ACC112 (cell line): ENCODE data around the gene MRPL20.
"Not testable (repeated sequence)": the region's sequence is repeated elsewhere in the genome, so short reads cannot be mapped to it uniquely, and the experiment has no call there.

Source experiments
- H2AFZ ChIP-seq: fragments of 200-600 bp; sonication (generic); one replicate; pipeline ENCODE4 v1.6.0; 2017; ENCODE audit warnings: antibody characterized with exemption, low read length; ENCODE audit not compliant: unreplicated experiment
- H3K27ac ChIP-seq: fragments of 200-600 bp; sonication (generic); 2 replicates; pipeline ENCODE4 v1.5.1; 2014; ENCODE audit warnings: low read depth, mild to moderate bottlenecking, antibody characterized with exemption, low read length, moderate library complexity
- H3K27me3 ChIP-seq: fragments of 200-600 bp; sonication (generic); 2 replicates; pipeline ENCODE4 v1.6.1; 2014; ENCODE audit warnings: mild to moderate bottlenecking, antibody characterized with exemption, low read length, moderate library complexity, mixed read lengths; ENCODE audit not compliant: insufficient read depth
- H3K36me3 ChIP-seq: fragments of 200-600 bp; sonication (generic); 2 replicates; pipeline ENCODE4 v1.6.1; 2016; ENCODE audit warnings: mild to moderate bottlenecking, antibody characterized with exemption, low read length, moderate library complexity, mixed read lengths; ENCODE audit not compliant: insufficient read depth
- H3K4me1 ChIP-seq: fragments of 200-600 bp; sonication (generic); one replicate; pipeline ENCODE4 v1.6.1; 2016; ENCODE audit warnings: low read length, mixed read lengths; ENCODE audit not compliant: insufficient read depth, unreplicated experiment, control insufficient read depth
- H3K4me3 ChIP-seq: fragments of 200-600 bp; sonication (generic); 2 replicates; pipeline ENCODE4 v1.5.1; 2014; ENCODE audit warnings: mild to moderate bottlenecking, low read depth, low read length
- H3K79me2 ChIP-seq: fragments of 200-600 bp; sonication (generic); one replicate; pipeline ENCODE4 v1.6.0; 2016; ENCODE audit warnings: low read length; ENCODE audit not compliant: control insufficient read depth, unreplicated experiment, insufficient read depth

Gene MRPL20

DNA sequence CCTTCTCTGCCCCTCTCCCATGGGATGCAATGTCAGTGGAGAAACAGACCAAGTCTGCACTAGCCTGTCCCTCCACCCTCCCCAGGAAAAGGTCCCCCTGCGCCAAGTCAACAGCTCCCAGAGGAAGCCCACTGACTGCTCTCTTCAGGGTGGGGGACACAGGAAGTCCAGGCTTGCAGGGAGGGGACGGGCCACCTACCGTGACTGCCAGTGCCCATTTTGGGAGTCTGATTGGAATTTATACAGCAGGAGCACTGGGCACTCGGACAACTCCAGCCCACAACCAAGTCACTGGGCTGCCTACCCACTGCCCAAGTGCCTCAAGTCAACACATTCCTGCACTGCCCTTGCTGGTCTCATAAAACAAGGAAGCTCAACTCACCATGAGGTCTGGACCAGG is 14.1 kb downstream of the MRPL20 start:
- Histone ChIP-seq H3K27me3 (no peaks in the 10 kb centered on the region), H3K36me3 (peaks cover 52% of the 10 kb centered on the region), H2AFZ (no peak overlapping the region), H3K27ac (no peak overlapping the region), H3K79me2 (peaks cover 48% of the 10 kb centered on the region), H3K4me3 (no peak overlapping the region), H3K4me1 (peaks cover 8% of the 10 kb centered on the region)

GRCh38 chr1:1391225-1391624 is 15.9 kb downstream of the MRPL20 start:
- H3K27ac ChIP-seq, result no peak overlapping the region
- H2AFZ ChIP-seq, result no peak overlapping the region
- H3K4me3 ChIP-seq, result no peak overlapping the region
- no peaks in the 10 kb centered on the region for H3K27me3 ChIP-seq
- peaks cover 35% of the 10 kb centered on the region for H3K79me2 ChIP-seq
- H3K36me3 ChIP-seq, result peaks cover 58% of the 10 kb centered on the region
- no peaks in the 10 kb centered on the region for H3K4me1 ChIP-seq

- H3K36me3 ChIP-seq, result peaks cover 63% of the 10 kb centered on the region
- H3K27ac ChIP-seq, result no peak overlapping the region
- no peak overlapping the region for H3K4me3 ChIP-seq
- no peaks in the 10 kb centered on the region for H3K27me3 ChIP-seq
- H3K79me2 ChIP-seq, result peaks cover 34% of the 10 kb centered on the region
- no peak overlapping the region for H2AFZ ChIP-seq
- no peaks in the 10 kb centered on the region for H3K4me1 ChIP-seq
These were observed 16.4 kb downstream of the MRPL20 start for GRCh38 chr1:1390675-1391074.

DNA sequence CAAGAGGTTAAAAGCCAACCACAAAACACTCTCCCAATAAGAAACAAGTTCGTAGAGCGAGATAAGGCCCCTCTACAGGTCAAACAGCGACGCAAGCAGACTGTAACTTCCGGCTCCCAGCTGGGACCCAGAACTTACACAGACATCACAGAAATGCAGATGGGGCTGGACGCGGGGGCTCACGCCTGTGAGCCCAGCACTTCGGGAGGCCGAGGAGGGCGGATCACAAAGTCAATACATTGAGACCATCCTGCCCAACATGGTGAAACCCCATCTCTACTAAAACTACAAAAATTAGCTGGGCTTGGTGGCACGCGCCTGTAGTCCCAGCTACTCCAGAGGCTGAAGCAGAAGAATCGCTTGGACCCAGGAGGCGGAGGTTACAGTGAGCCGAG is 19.0 kb downstream of the MRPL20 start:
- no peaks in the 10 kb centered on the region for H3K27me3 ChIP-seq
- peaks cover 52% of the 10 kb centered on the region for H3K36me3 ChIP-seq
- no peak overlapping the region for H3K27ac ChIP-seq
- no peak overlapping the region for H3K4me3 ChIP-seq
- peaks cover 14% of the 10 kb centered on the region for H3K79me2 ChIP-seq
- no peak overlapping the region for H2AFZ ChIP-seq
- H3K4me1 ChIP-seq, result no peaks in the 10 kb centered on the region

DNA sequence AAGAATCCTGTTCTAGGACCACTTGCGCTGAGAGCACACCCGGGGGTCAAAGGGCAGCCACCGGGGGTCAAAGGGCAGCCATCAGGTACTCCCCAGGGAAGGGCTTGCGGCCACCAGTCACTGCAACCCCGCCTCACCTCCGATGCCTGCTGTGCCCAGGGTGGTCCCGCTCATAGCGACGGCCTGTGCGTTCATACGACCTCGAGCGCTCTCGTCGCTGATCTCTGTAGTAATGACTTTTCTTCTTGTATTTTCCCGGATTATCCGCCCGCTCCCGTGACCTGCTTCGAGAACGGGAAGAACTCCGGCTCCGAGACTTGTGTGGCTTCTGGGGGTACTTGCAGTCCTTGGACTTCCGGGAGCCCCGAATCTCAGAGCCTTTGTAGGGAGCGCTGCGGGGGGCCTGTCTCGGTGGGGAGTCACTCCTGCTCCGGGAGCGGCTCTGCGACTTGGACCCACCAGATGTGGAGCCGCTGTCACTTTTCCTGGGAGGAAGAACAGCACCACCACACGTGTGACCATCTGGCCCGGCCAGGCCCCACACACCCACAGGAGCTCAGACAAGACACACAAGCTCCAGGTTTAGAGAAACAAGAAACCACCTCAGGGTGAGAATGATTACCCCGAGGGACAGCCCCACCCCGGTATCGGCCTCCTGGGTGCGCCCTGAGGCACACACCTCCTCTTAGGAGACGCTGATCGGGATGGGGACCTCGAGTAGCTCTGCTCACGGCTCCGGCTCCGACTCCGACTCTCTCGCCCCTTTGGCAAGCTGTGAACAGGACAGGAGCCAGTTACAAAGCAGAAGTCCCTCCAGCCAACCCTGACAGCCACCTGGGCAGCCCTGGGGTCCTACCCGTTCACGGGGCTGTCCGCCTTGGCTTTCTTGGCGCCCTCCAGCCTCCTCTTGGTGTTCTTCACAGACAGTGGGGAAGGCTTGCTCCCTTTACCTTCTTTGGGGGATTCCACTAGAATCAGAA is 19.7 kb downstream of the MRPL20 start:
- H2AFZ ChIP-seq, result no peak overlapping the region
- H3K4me1 ChIP-seq, result no peaks in the 10 kb centered on the region
- H3K27ac ChIP-seq, result no peak overlapping the region
- peaks cover 47% of the 10 kb centered on the region for H3K36me3 ChIP-seq
- H3K27me3 ChIP-seq, result no peaks in the 10 kb centered on the region
- no peak overlapping the region for H3K4me3 ChIP-seq
- H3K79me2 ChIP-seq, result peaks cover 8% of the 10 kb centered on the region

GRCh38 chr1:1385931-1386330 is 21.2 kb downstream of the MRPL20 start:
- Histone ChIP-seq H3K36me3 (peaks cover 38% of the 10 kb centered on the region), H3K4me1 (no peaks in the 10 kb centered on the region), H3K4me3 (no peak overlapping the region), H3K27ac (no peak overlapping the region), H2AFZ (no peak overlapping the region), H3K27me3 (no peaks in the 10 kb centered on the region), H3K79me2 (no peaks in the 10 kb centered on the region)

GRCh38 chr1:1385339-1385738 is 21.8 kb downstream of the MRPL20 start:
- peaks cover 33% of the 10 kb centered on the region for H3K36me3 ChIP-seq
- H2AFZ ChIP-seq, H3K27me3 ChIP-seq, H3K79me2 ChIP-seq, H3K4me1 ChIP-seq, H3K27ac ChIP-seq, H3K4me3 ChIP-seq: not testable (repeated sequence)

DNA sequence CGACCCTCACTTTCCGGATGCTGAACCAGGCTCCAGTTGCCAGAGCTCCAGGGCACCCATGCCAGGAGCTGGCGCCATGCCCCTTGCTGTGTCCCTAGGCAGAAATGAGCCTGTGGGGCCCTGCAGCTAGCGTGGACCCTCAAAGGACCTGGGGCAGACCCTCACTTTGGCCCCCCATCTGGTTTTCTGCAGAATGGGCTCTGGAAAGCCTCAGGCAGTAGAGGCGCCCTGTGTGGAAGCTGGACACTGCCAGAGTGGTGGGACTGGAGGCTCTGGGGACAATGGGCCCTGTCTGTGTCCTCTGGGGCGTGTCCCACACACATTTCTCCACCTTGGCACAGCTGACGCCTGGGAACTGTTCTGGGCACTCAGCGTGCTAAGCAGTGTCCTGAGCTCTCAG is 25.8 kb downstream of the MRPL20 start:
- H3K79me2 ChIP-seq, result no peaks in the 10 kb centered on the region
- H3K27ac ChIP-seq, result no peak overlapping the region
- no peaks in the 10 kb centered on the region for H3K4me1 ChIP-seq
- peaks cover 6% of the 10 kb centered on the region; the same call in 1 of the 2 replicates for H3K36me3 ChIP-seq
- H2AFZ ChIP-seq, result no peak overlapping the region
- H3K27me3 ChIP-seq, result no peaks in the 10 kb centered on the region
- H3K4me3 ChIP-seq, result no peak overlapping the region

DNA sequence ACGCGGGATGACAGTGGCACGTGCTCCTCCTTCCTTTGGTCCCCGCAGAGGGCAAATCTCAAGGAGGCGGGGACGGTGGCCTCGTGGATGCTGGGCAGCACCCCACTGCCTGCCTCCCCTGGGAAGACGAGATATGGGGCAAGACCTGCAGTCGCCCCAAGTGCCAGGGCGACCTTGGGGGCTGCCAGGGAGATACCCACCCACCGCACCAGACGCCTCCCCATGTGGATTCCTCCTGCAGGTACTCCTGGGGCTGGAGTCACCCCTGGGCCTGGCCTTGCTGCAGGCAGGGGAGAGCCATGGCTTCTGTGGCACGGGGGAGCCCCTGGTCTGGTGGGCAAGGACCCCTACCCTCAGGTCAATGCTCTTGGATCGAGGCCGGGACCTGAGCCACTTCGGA is 26.2 kb downstream of the MRPL20 start:
- no peaks in the 10 kb centered on the region for H3K27me3 ChIP-seq
- peaks cover 1% of the 10 kb centered on the region; the same call in 1 of the 2 replicates for H3K36me3 ChIP-seq
- no peak overlapping the region for H2AFZ ChIP-seq
- H3K79me2 ChIP-seq, result no peaks in the 10 kb centered on the region
- H3K4me3 ChIP-seq, result no peak overlapping the region
- H3K27ac ChIP-seq, result no peak overlapping the region
- H3K4me1 ChIP-seq, result peaks cover 4% of the 10 kb centered on the region

GRCh38 chr1:1377540-1378205 is 29.4 kb downstream of the MRPL20 start:
- Histone ChIP-seq H3K79me2 (peaks cover 20% of the 10 kb centered on the region), H3K4me1 (peaks cover 18% of the 10 kb centered on the region), H3K4me3 (no peak overlapping the region), H3K27ac (no peak overlapping the region), H2AFZ (no peak overlapping the region), H3K36me3 (no peaks in the 10 kb centered on the region; the same call in 1 of the 2 replicates), H3K27me3 (no peaks in the 10 kb centered on the region)
